Measurements from ENCODE around the gene ITPRID2. TPM values are rescaled to one million over a fixed set of nuclear protein-coding genes. Genes with fewer than 3 reads are reported as not detected.

ITPRID2 gene
- total RNA-seq, 1 experiment from 2014 or later = 1,605 TPM

DNA sequence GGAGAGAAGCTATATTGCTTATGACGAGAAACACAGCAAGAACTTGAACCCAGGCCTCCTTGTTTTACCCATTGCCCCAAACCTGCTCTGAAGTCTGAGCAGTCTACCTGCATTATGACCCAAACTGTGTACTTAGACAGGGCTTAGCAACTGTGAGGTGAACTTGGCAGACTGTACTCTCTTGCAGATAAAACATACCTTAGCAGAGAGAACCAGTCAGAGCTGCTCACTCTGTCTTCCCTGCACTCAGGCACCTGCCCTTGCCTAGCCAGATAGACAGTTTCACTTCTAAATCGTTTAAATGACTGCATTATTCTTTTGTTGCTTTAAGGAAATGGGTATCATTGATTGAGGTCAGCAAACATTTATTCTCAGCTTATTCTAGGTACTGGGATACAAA lies 20.3 kb downstream of the ITPRID2 start:
- ChIA-PET CTCF (interaction anchor here (1.1 kb wide), 1 partner anchor 170 kb away, joined by 3 read pairs; no protein-coding TSS in a partner anchor), RAD21 (ENCODE audit: low non-redundant PET in 1 of 2, low total read pairs in 2 of 2, uncharacterized antibody in 2 of 2, unreplicated experiment in 2 of 2) (no interaction called here), POLR2A (interaction anchor here (0.6 to 1.8 kb wide), 3 partner anchors 12 to 188 kb away, joined by 3 to 6 read pairs (median 3); no protein-coding TSS in a partner anchor)
- no TSS peak for BruUV-seq (replicated peaks)
- Histone ChIP-seq H3K4me2 (ENCODE audit: low read length) (peak overlapping the region; percentile 1; the same call in 1 of the 2 replicates), H3K4me3 (replicated peaks in 1 of 2; ENCODE audit: low read depth in 1 of 2, low read length in 2 of 2) (no peak overlapping the region), H3K27me3 (ENCODE audit: insufficient read depth, low read length) (no peaks in the 10 kb centered on the region), H3K9me2 (ENCODE audit: insufficient read depth) (no peaks in the 10 kb centered on the region), H3K9ac (ENCODE audit: low read length) (no peak overlapping the region), H2AFZ (ENCODE audit: low read depth, low read length, poor library complexity, severe bottlenecking) (no peak overlapping the region), H3K4me1 (ENCODE audit: control insufficient read depth in 1 of 2, insufficient read depth in 2 of 2, low read length in 2 of 2) (peaks cover 57 to 97% of the 10 kb centered on the region in 2 experiments), H4K20me1 (ENCODE audit: insufficient read depth) (peaks cover 62% of the 10 kb centered on the region), H3K27ac (ENCODE audit: low read depth, low read length) (peak overlapping the region; percentile 9), H3K9me3 (ENCODE audit: control insufficient read depth in 1 of 2, insufficient read depth in 1 of 2, low read depth in 1 of 2, low read length in 2 of 2) (no peaks in the 10 kb centered on the region), H3K79me2 (ENCODE audit: insufficient read depth, low read length) (peaks cover 100% of the 10 kb centered on the region), H3K36me3 (ENCODE audit: control insufficient read depth in 1 of 2, insufficient read depth in 2 of 2, low read length in 2 of 2) (peaks cover 74 to 95% of the 10 kb centered on the region in 2 experiments)
- ATAC-seq (peak; percentile 35), DNase-seq (ENCODE audit: low read depth, low spot score) (no peak)
- TF ChIP-seq SIN3A (IDR thresholded peaks at IDR 0.05; ENCODE audit: low read depth) (no peak), POLR2AphosphoS5 (IDR thresholded peaks at IDR 0.05; ENCODE audit: low read depth, low read length) (peak; percentile 54)
- intact Hi-C loops (cut with micrococcal nuclease) = no loop called here

DNA sequence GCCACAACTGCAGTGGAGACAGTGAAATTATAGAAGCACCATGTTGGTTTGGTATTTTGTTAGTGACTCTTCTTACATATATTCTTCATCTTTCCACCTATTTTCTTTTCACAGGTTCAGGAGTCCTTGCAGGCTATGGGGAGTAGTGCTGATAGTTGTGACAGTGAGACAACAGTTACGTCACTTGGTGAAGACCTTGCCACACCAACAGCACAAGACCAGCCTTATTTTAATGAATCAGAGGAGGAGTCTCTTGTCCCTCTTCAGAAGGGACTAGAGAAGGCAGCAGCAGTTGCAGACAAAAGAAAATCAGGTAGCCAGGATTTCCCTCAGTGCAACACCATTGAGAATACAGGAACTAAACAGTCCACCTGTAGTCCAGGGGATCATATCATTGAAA lies 23.6 kb downstream of the ITPRID2 start:
- intact Hi-C loops (cut with micrococcal nuclease) = no loop called here
- Histone ChIP-seq H3K4me1 (ENCODE audit: control insufficient read depth in 1 of 2, insufficient read depth in 2 of 2, low read length in 2 of 2) (peaks cover 53 to 93% of the 10 kb centered on the region in 2 experiments), H3K9ac (ENCODE audit: low read length) (no peak overlapping the region), H3K36me3 (ENCODE audit: control insufficient read depth in 1 of 2, insufficient read depth in 2 of 2, low read length in 2 of 2) (peaks cover 78 to 86% of the 10 kb centered on the region in 2 experiments), H3K27ac (ENCODE audit: low read depth, low read length) (peak overlapping the region; percentile 44), H3K4me3 (replicated peaks in 1 of 2; ENCODE audit: low read depth in 1 of 2, low read length in 2 of 2) (no peak overlapping the region), H3K79me2 (ENCODE audit: insufficient read depth, low read length) (peaks cover 100% of the 10 kb centered on the region), H3K4me2 (ENCODE audit: low read length) (peak overlapping the region; percentile 24; the same call in 1 of the 2 replicates), H3K27me3 (ENCODE audit: insufficient read depth, low read length) (no peaks in the 10 kb centered on the region), H3K9me2 (ENCODE audit: insufficient read depth) (no peaks in the 10 kb centered on the region), H3K9me3 (ENCODE audit: control insufficient read depth in 1 of 2, insufficient read depth in 1 of 2, low read depth in 1 of 2, low read length in 2 of 2) (no peaks in the 10 kb centered on the region), H4K20me1 (ENCODE audit: insufficient read depth) (peaks cover 64% of the 10 kb centered on the region), H2AFZ (ENCODE audit: low read depth, low read length, poor library complexity, severe bottlenecking) (no peak overlapping the region)
- ChIA-PET CTCF (interaction anchor here (0.6 to 1.0 kb wide), 3 partner anchors 11 to 172 kb away, joined by 3 read pairs; no protein-coding TSS in a partner anchor), RAD21 (ENCODE audit: low non-redundant PET in 1 of 2, low total read pairs in 2 of 2, uncharacterized antibody in 2 of 2, unreplicated experiment in 2 of 2) (no interaction called here), POLR2A (no interaction called here)
- ATAC-seq (no peak), DNase-seq (ENCODE audit: low read depth, low spot score) (no peak)
- no peak for TF ChIP-seq SIN3A (IDR thresholded peaks at IDR 0.05; ENCODE audit: low read depth)
- peak; percentile 2; the same call in 1 of the 2 replicates for TF ChIP-seq JUND (IDR thresholded peaks at IDR 0.05)
- no TSS peak for BruUV-seq (replicated peaks)
